ENCODE data around the gene PTPMT1. TPM values are rescaled to one million over a fixed set of nuclear protein-coding genes. Genes with fewer than 3 reads are reported as not detected.

The PTPMT1 gene
- 29.5 TPM for total RNA-seq

GRCh38 chr11:47565340-47566148 is at the start of gene PTPMT1:
PTPMT1 (plus strand) TSS chr11:47565599; CDS start chr11:47565623, 24 bp downstream.

GRCh38 chr11:47552566-47553405 is 12.6 kb upstream of the PTPMT1 start, which contains the start of gene CELF1:
CELF1 (minus strand) TSS chr11:47553132; CDS start chr11:47499523, 53,609 bp downstream.

DNA sequence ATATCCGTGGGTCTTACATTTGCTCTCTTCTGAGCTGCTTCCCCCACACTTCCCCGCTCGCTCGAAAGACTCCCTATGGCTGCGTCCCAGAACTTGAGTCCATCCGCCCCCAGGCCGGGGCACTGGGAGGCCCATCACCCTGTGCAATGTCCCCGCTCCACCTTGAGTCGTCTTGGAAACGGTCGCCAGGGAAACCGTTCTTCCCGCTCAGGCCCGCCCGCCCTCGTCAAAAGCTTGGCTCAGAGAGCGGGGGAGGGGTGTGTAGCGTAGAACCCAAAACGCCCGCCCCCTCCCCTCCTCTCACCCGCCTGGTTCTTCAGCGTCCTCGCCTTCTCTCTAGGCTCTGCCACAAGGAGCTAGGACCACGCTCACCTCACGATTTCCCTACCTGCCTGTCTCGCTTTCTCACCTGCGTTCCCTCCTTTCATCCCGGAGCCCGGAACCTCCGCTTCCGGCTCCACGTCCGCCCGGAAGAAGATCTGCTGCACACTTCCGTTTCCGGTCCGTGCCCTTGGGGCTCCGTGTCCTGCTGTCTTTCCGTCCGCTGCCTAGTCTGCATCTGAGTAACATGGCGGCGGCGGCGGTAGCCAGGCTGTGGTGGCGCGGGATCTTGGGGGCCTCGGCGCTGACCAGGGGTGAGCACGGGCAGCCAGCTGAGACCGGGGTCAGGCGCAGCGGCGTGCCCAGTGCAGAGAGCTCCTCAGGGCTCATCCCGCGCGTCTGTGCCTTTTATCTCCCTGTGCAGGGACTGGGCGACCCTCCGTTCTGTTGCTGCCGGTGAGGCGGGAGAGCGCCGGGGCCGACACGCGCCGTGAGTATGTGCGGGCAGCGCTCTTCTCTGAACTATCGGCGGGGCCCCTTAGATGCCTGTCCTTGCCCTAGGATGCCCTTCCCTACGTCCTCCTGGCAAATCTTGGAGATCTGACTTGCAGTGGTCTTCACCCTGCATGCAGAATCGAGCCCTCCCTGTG is 13.4 kb downstream of the PTPMT1 start, which contains the start of the genes KBTBD4 and NDUFS3:
TSS of gene KBTBD4 (minus strand) at position 447 of the 971 bp plus-strand sequence. CDS start at position 428, 19 bp downstream.
TSS of gene NDUFS3 (plus strand) at position 551 of the 971 bp plus-strand sequence. CDS start at position 569, 18 bp downstream.

DNA sequence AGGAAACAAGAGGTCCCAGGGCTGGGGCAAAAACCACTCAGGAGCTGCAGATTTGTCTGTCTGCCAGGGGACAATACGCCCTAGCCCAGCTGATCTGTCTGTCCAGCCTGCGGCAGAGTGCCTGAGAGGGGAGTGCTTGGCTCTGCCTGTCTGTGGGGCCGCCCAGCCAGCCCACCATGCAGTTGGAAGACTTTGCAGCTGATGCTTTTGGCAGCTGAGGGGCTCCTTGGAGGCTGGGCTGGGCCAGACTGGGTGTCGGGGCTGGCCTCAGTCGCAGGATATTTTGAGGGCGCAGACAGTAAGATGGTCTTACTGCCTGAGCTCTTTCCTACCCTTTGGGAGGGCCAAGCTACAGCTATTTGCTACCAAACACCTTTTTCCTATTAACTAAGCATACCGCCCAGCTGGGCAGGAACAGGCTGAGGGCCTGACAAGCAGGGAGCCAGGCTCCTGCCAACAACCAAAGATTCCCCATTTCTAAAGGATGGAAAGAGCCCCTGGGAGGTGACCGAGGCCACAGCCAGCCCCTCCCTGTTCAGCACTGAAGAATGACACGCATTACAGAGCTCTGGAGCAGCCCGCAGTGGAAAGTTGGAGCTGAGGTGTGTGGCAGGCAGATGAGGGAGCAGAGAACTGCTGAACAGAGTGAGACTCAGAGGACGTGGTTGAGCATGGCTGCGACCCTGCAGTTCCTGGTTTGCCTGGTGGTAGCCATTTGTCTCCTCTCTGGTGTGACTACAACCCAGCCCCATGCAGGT is 20.9 kb downstream of the PTPMT1 start, which contains the start of gene FAM180B:
TSS of gene FAM180B (plus strand) at position 581 of the 758 bp plus-strand sequence. CDS start at position 672, 91 bp downstream.

GRCh38 chr11:47593934-47594855 is 28.8 kb downstream of the PTPMT1 start, which contains the start of gene C1QTNF4:
C1QTNF4 (minus strand) TSS chr11:47594411; CDS start chr11:47590810, 3,601 bp downstream.

Small RNAs within 50 kb of the gene (small RNA-seq; reads per million reads assigned to genes)
- not detected for gene RN7SL652P
- gene RNU5E-10P = 0.08 reads per million

Other genes starting within 250 kb of the PTPMT1 start
- gene MYBPC3, start 212.9 kb upstream of the PTPMT1 start, total RNA-seq = not detected
- gene SPI1, start 187.1 kb upstream of the PTPMT1 start, total RNA-seq = 1.8 TPM
- 12.5 TPM for gene SLC39A13, start 157.0 kb upstream of the PTPMT1 start, total RNA-seq
- gene PSMC3, start 139.2 kb upstream of the PTPMT1 start, total RNA-seq = 108 TPM
- not detected for gene RAPSN, start 116.5 kb upstream of the PTPMT1 start, total RNA-seq
- 188 TPM for gene CELF1, start 12.5 kb upstream of the PTPMT1 start, total RNA-seq
- 32.3 TPM for gene KBTBD4, start 13.4 kb downstream of the PTPMT1 start, total RNA-seq
- gene NDUFS3, start 13.5 kb downstream of the PTPMT1 start, total RNA-seq = 59.7 TPM
- gene FAM180B, start 21.1 kb downstream of the PTPMT1 start, total RNA-seq = not detected
- gene C1QTNF4, start 28.8 kb downstream of the PTPMT1 start, total RNA-seq = 33.2 TPM
- gene MTCH2, start 77.0 kb downstream of the PTPMT1 start, total RNA-seq = 98.7 TPM
- gene AGBL2, start 149.8 kb downstream of the PTPMT1 start, total RNA-seq = 1.8 TPM
- 92.0 TPM for gene FNBP4, start 201.7 kb downstream of the PTPMT1 start, total RNA-seq

Data from diencephalon (tissue), 1 donor.